ENCODE results near the gene PCNX2. TPM values are rescaled to one million over a fixed set of nuclear protein-coding genes. Genes with fewer than 3 reads are reported as not detected.

PCNX2 gene
- total and polyA plus RNA-seq, 2 of the 13 experiments (the other 11 are each of a cell fraction or from before 2014, with no cell fraction given): 0.11 to 0.42 TPM

- H3K9me3 ChIP-seq (ENCODE audit: low read length): no peaks in the 10 kb centered on the region
- ATAC-seq: no peak
- POLR2A ChIA-PET: no interaction called here
- no peak for TF ChIP-seq FOXK1 (CRISPR knock-in tag; IDR thresholded peaks at IDR 0.05; ENCODE audit: borderline replicate concordance, low read depth)
- no peak for TF ChIP-seq ZNF782 (CRISPR knock-in tag; IDR thresholded peaks at IDR 0.05; ENCODE audit: borderline replicate concordance)
- TF ChIP-seq ARNT (IDR thresholded peaks at IDR 0.05): no peak
- TF ChIP-seq, protein P1, sequence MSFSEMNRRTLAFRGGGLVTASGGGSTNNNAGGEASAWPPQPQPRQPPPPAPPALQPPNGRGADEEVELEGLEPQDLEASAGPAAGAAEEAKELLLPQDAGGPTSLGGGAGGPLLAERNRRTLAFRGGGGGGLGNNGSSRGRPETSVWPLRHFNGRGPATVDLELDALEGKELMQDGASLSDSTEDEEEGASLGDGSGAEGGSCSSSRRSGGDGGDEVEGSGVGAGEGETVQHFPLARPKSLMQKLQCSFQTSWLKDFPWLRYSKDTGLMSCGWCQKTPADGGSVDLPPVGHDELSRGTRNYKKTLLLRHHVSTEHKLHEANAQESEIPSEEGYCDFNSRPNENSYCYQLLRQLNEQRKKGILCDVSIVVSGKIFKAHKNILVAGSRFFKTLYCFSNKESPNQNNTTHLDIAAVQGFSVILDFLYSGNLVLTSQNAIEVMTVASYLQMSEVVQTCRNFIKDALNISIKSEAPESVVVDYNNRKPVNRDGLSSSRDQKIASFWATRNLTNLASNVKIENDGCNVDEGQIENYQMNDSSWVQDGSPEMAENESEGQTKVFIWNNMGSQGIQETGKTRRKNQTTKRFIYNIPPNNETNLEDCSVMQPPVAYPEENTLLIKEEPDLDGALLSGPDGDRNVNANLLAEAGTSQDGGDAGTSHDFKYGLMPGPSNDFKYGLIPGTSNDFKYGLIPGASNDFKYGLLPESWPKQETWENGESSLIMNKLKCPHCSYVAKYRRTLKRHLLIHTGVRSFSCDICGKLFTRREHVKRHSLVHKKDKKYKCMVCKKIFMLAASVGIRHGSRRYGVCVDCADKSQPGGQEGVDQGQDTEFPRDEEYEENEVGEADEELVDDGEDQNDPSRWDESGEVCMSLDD (CRISPR knock-in tag; IDR thresholded peaks at IDR 0.05; ENCODE audit: borderline replicate concordance): no peak
- TF ChIP-seq PHF20 (CRISPR knock-in tag; IDR thresholded peaks at IDR 0.05): no peak
- TF ChIP-seq ZNF496 (CRISPR knock-in tag; IDR thresholded peaks at IDR 0.05; ENCODE audit: insufficient replicate concordance): no peak
- TF ChIP-seq FOXP4 (CRISPR knock-in tag; IDR thresholded peaks at IDR 0.05): no peak
- no peak for TF ChIP-seq TEAD3 (CRISPR knock-in tag; optimal IDR thresholded peaks at IDR 0.05; ENCODE audit: borderline replicate concordance)
- TF ChIP-seq CAMTA2 (CRISPR knock-in tag; IDR thresholded peaks at IDR 0.05; ENCODE audit: borderline replicate concordance): no peak
- TF ChIP-seq SOX5 (CRISPR knock-in tag; IDR thresholded peaks at IDR 0.05; ENCODE audit: borderline replicate concordance): no peak
- TF ChIP-seq, protein P2, sequence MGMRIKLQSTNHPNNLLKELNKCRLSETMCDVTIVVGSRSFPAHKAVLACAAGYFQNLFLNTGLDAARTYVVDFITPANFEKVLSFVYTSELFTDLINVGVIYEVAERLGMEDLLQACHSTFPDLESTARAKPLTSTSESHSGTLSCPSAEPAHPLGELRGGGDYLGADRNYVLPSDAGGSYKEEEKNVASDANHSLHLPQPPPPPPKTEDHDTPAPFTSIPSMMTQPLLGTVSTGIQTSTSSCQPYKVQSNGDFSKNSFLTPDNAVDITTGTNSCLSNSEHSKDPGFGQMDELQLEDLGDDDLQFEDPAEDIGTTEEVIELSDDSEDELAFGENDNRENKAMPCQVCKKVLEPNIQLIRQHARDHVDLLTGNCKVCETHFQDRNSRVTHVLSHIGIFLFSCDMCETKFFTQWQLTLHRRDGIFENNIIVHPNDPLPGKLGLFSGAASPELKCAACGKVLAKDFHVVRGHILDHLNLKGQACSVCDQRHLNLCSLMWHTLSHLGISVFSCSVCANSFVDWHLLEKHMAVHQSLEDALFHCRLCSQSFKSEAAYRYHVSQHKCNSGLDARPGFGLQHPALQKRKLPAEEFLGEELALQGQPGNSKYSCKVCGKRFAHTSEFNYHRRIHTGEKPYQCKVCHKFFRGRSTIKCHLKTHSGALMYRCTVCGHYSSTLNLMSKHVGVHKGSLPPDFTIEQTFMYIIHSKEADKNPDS (CRISPR knock-in tag; IDR thresholded peaks at IDR 0.05): no peak
- no peak for TF ChIP-seq ZNF296 (CRISPR knock-in tag; conservative IDR thresholded peaks at IDR 0.05)
- no peak for TF ChIP-seq AHDC1 (CRISPR knock-in tag; IDR thresholded peaks at IDR 0.05; ENCODE audit: borderline replicate concordance)
Measured at GRCh38 chr1:233170741-233171140, 124.8 kb downstream of the PCNX2 start.

More at GRCh38 chr1:233170741-233171140, 124.8 kb downstream of the PCNX2 start:
- H2AFZ ChIP-seq (ENCODE audit: low read length): no peak overlapping the region
- no TSS peak for BruUV-seq (replicated peaks)
- no peaks in the 10 kb centered on the region for H3K79me2 ChIP-seq (ENCODE audit: insufficient read depth, low read length)
- H3K27me3 ChIP-seq (ENCODE audit: control insufficient read depth in 1 of 2, insufficient read depth in 2 of 2, low read length in 2 of 2): no peaks in the 10 kb centered on the region
- H3K36me3 ChIP-seq (replicated peaks in 1 of 2; ENCODE audit: control insufficient read depth in 1 of 2, insufficient read depth in 2 of 2, low read length in 2 of 2): no peaks in the 10 kb centered on the region
- H3K4me2 ChIP-seq (ENCODE audit: low read depth, low read length): no peak overlapping the region
- in situ Hi-C loops (cut with HindIII; ENCODE audit: extremely low pct_ligation_motif_present, low pct_unique_long_range_greater_than_20kb): no loop called here
- 39% methylated on average over 9 of the region's 9 CpGs for WGBS (ENCODE audit: low lambda C conversion rate)
- no peak overlapping the region for H3K27ac ChIP-seq (ENCODE audit: extremely low read length, insufficient read depth, low read length)
- no peak overlapping the region for H3K9ac ChIP-seq (ENCODE audit: insufficient read depth, low read depth, low read length)
- no peaks in the 10 kb centered on the region for H3K4me1 ChIP-seq (ENCODE audit: insufficient read depth, low read length)
- FAIRE-seq (no peak), DNase-seq (ENCODE audit: low spot score) (no peak)
- CTCF ChIA-PET (ENCODE audit: low intra/inter-chr PET ratio, low total read pairs): no interaction called here
- intact Hi-C loops (cut with micrococcal nuclease; ENCODE audit: unreplicated experiment): no loop called here
- no peaks in the 10 kb centered on the region for H4K20me1 ChIP-seq (ENCODE audit: insufficient read depth, low read length)
- H3K4me3 ChIP-seq (replicated peaks in 1 of 3; ENCODE audit: insufficient read depth in 1 of 3, low read depth in 2 of 3, low read length in 3 of 3): no peak overlapping the region
